Activated naive CD8-positive, alpha-beta T cell treated with anti-CD3 and anti-CD28 coated beads for 36 hours (primary cell): ENCODE results near the gene LCNL1. TPM values are rescaled to one million over a fixed set of nuclear protein-coding genes. Genes with fewer than 3 reads are reported as not detected.

Experiments
- DNase-seq: peaks from one replicate; pipeline ENCODE4 v3.0.0; 2021
- H3K27ac Mint-ChIP-seq: one replicate; pipeline ENCODE4 v1.8.0; 2022; ENCODE audit warnings: mild to moderate bottlenecking, moderate library complexity, mixed read lengths
- H3K27me3 Mint-ChIP-seq: one replicate; pipeline ENCODE4 v1.8.0; 2022; ENCODE audit warnings: mild to moderate bottlenecking, mixed read lengths
- H3K36me3 Mint-ChIP-seq: one replicate; pipeline ENCODE4 v1.8.0; 2021; ENCODE audit warnings: mild to moderate bottlenecking, mixed read lengths
- H3K4me1 Mint-ChIP-seq: one replicate; pipeline ENCODE4 v1.8.0; 2021; ENCODE audit warnings: mixed read lengths
- H3K4me3 Mint-ChIP-seq: one replicate; pipeline ENCODE4 v1.8.0; 2022; ENCODE audit warnings: mild to moderate bottlenecking, moderate library complexity, mixed read lengths
- H3K9me3 Mint-ChIP-seq: one replicate; pipeline ENCODE4 v1.8.0; 2022; ENCODE audit warnings: mixed read lengths
- total RNA-seq, 2 experiments: library from RNA; stranded (reverse); gene quantifications; one replicate each; pipeline ENCODE4 v1.2.3, GENCODE V29; 2021

The LCNL1 gene
- total RNA-seq, 2 experiments from 2014 or later: not detected

DNA sequence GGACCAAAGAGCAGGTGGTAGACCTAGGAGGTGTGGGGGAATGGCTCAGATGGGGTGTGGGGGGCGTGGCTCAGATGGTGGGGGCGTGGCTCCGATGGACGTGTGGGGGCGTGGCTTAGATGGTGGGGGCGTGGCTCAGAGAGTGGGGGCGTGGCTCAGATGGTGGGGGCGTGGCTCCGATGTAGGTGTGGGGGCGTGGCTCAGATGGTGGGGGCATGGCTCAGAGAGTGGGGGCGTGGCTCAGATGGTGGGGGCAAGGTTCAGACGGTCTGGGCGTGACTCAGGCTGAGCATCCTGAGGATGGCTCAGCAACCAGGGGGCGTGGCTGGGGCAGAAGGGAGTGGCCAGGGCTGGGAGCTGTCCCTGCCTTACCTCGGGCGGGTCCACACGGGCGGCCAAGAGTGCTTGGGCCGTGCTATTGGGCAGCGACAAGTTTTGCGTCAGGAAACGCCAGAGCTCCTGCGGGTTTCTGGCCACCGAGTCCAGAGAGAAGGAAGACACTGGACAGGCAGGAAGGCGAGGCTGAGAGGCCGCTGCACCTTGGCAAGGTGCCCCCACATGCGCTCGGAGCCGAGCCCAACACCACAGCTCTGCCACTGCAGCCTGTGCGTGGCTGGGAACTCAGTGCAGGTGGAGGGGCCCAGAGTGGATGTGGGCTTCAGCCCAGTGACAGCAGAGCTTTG, 39.3 kb downstream of the LCNL1 start:
- no peaks in the 10 kb centered on the region for H3K36me3 Mint-ChIP-seq
- H3K4me3 Mint-ChIP-seq: no peak overlapping the region
- no peaks in the 10 kb centered on the region for H3K27me3 Mint-ChIP-seq
- H3K9me3 Mint-ChIP-seq: no peaks in the 10 kb centered on the region
- peaks cover 2% of the 10 kb centered on the region for H3K4me1 Mint-ChIP-seq
- H3K27ac Mint-ChIP-seq: no peak overlapping the region
- peak; percentile 76 for DNase-seq

DNA sequence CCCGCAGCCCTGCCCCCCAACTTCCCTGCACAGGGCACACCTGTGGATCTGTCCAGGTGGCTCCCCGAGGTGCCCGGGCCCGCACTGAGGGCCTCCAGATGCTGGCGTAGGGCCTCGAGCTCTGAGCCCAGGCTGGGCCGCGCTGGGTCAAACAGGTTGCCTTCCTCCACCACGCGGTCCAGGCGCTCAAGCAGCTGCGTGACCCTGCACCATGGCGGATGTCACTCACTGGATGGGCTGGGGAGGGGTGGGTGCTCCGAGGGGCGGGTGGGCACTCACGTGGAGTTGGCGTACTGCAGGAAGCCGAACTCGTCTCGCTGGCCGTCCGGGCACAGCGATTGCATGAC, 39.8 kb downstream of the LCNL1 start:
- no peaks in the 10 kb centered on the region for H3K9me3 Mint-ChIP-seq
- H3K4me1 Mint-ChIP-seq: peaks cover 4% of the 10 kb centered on the region
- DNase-seq: no peak
- no peaks in the 10 kb centered on the region for H3K36me3 Mint-ChIP-seq
- no peak overlapping the region for H3K4me3 Mint-ChIP-seq
- no peak overlapping the region for H3K27ac Mint-ChIP-seq
- H3K27me3 Mint-ChIP-seq: no peaks in the 10 kb centered on the region

DNA sequence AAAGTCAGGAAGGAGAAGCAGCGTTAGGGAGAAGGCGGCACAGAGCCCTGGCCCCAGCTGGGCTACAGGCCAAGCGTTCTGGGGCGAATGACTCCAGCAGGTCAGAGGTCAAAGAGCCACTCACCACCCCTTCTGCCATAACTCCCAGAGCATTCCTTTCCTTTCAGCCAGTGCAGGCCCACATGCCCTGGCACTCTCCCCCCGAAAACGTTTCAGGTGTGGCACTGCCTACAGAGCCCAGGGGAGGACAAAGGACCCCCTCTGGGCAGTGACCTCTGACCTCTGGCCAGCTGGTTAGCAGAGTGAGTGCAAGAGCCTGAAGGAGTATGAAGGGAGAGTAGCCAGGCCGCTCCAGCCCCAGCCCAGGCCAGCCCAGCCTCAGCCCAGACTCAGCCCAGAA, 40.4 kb downstream of the LCNL1 start:
- Mint-ChIP-seq H3K9me3 (no peaks in the 10 kb centered on the region), H3K4me3 (no peak overlapping the region), H3K27ac (no peak overlapping the region), H3K4me1 (peaks cover 4% of the 10 kb centered on the region), H3K36me3 (no peaks in the 10 kb centered on the region), H3K27me3 (no peaks in the 10 kb centered on the region)
- no peak for DNase-seq

DNA sequence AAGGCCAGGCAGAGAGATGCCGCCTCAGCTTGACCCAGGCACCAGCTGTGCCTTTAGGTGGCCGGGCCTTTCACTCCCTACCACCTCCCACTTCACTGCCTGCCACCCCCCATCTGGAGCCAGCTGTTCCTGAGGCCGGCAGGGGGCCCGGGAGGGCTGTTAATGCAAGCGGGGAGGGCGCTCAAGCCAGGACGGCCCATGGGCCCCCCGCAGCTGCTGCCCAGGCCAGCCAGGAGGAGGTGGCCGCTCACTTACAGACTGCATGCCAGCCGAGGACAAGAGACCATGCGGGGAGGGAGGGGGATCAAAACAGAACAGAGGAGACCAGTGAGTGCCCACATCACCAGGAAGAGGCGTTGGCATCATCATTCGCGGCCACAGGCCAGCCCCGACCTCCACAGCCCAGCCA, 40.8 kb downstream of the LCNL1 start:
- Mint-ChIP-seq H3K36me3 (no peaks in the 10 kb centered on the region), H3K4me3 (no peak overlapping the region), H3K27me3 (no peaks in the 10 kb centered on the region), H3K27ac (no peak overlapping the region), H3K4me1 (peaks cover 4% of the 10 kb centered on the region), H3K9me3 (no peaks in the 10 kb centered on the region)
- no peak for DNase-seq

DNA sequence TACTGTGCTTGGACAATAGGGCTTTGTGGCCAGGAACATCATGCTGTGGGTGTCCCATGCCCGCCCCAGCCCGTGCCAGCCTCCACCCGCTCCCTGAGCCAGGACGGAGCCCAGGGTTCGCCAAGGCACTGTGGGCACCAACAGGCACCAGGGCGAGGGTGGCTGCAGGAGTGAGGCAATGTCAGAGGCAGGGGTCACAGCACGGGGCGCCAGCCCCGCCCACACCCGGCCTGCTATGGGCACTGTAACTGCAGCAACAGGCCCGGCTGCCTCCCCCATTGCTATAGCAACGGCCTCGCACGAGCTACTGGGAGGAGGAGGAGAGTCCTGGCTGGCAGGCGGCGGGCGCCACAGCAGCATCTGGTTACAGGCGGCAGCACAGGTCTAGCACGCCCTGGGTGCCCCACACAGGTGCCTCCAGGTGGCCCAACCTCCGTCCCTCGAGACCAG, 42.7 kb downstream of the LCNL1 start:
- no peak for DNase-seq
- peaks cover 20% of the 10 kb centered on the region for H3K4me1 Mint-ChIP-seq
- H3K9me3 Mint-ChIP-seq: no peaks in the 10 kb centered on the region
- no peak overlapping the region for H3K27ac Mint-ChIP-seq
- no peak overlapping the region for H3K4me3 Mint-ChIP-seq
- no peaks in the 10 kb centered on the region for H3K36me3 Mint-ChIP-seq
- H3K27me3 Mint-ChIP-seq: no peaks in the 10 kb centered on the region

DNA sequence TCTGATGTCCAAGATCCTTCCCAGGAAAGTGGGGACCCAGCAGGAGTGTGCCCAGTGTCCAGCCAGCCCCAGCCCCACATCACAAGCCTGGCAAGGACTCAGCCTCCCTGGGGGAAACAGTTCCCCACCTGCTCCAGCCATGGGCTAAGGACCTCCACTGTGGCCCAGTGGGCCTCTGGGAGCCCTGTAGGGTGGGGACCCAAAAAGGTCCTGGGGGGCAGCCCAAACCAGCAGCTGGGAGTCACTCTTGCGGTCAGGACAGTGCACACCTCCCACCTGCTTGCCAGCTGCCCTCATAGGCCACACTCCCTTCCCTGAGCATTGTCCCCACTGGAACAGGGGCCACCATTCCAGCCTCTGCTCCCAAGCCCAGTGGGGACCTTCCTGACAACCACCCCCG, 43.6 kb downstream of the LCNL1 start:
- H3K4me3 Mint-ChIP-seq: no peak overlapping the region
- no peaks in the 10 kb centered on the region for H3K27me3 Mint-ChIP-seq
- no peak overlapping the region for H3K27ac Mint-ChIP-seq
- no peaks in the 10 kb centered on the region for H3K36me3 Mint-ChIP-seq
- H3K4me1 Mint-ChIP-seq: peaks cover 24% of the 10 kb centered on the region
- no peaks in the 10 kb centered on the region for H3K9me3 Mint-ChIP-seq
- DNase-seq: no peak

DNA sequence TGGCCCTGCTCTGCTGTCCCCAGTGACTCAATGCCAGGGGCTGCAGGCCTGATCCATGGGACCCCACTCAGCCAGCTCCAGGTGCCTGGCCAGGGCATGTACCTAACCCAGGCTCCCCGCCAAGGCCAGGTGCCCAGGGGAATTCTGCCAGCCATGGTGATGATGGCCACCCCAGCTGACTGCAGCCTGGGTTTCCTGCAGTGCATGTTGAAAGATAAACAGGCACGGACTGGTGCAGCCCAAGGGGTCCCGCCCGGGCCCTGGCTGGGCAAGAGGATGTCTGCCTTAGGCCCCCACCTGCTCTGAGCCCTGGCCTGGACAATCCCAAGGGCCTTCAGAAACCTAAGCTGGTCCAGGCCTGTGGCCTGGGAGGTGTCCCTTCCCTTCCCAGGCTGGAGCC, 44.0 kb downstream of the LCNL1 start:
- Mint-ChIP-seq H3K4me1 (peaks cover 25% of the 10 kb centered on the region), H3K27me3 (no peaks in the 10 kb centered on the region), H3K9me3 (no peaks in the 10 kb centered on the region), H3K36me3 (no peaks in the 10 kb centered on the region), H3K27ac (no peak overlapping the region), H3K4me3 (peak overlapping the region; percentile 68)
- DNase-seq: no peak

DNA sequence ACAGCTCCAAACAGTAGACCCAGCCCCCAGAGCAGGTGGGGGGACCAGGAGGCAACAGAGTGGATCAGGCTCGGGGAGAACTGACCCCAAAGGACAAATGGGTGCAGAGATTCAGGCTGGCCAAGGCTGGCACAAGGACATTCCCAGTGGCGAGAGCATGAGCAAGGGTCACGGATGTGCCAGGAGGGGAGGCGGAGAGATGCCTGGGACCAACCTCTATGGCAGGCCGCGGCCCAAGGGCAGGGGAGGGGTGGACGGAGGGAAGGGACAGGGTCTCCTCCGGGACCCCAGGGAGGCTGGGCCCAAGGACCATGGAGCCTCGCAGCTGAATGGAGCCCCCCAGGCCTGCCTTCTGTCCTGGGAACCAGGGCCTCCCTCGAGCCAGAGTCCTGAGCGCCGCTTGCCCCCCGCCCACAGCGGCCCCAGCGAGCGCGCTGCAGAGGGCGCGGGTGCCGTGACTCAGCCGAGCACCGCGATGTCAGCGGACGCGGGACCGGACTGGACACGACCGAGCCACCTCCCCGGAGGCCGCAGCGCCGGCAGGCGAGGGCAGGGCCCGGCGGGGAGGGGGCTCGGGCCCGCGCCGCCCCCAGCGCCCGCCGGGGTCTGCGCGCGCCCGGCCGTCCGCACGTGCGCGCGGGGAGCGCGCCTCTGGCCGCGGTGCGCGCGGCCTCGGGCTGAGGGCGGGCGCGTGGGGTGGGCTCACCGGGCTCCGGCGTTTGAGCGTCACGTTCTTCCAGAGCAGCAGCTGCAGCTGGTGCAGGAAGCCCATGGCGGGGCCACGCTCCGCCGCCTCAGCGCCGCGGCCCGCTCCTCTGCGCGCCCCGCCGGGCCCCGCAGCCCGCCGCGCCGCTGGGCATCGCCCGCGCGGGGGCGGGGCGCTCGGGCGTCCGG, 44.8 kb downstream of the LCNL1 start, which contains the start of gene ABCA2:
Gene ABCA2, minus strand, starts transcription at position 869 of the 894 bp plus-strand sequence. Its CDS starts 97 bp downstream, at position 772.
- DNase-seq: no peak
- Mint-ChIP-seq H3K9me3 (no peaks in the 10 kb centered on the region), H3K4me3 (peak within 1 kb of the TSS; percentile 68), H3K27ac (no peak within 1 kb of the TSS), H3K27me3 (no peaks in the 10 kb centered on the region), H3K4me1 (peaks cover 28% of the 10 kb centered on the region), H3K36me3 (no peaks in the 10 kb centered on the region)

DNA sequence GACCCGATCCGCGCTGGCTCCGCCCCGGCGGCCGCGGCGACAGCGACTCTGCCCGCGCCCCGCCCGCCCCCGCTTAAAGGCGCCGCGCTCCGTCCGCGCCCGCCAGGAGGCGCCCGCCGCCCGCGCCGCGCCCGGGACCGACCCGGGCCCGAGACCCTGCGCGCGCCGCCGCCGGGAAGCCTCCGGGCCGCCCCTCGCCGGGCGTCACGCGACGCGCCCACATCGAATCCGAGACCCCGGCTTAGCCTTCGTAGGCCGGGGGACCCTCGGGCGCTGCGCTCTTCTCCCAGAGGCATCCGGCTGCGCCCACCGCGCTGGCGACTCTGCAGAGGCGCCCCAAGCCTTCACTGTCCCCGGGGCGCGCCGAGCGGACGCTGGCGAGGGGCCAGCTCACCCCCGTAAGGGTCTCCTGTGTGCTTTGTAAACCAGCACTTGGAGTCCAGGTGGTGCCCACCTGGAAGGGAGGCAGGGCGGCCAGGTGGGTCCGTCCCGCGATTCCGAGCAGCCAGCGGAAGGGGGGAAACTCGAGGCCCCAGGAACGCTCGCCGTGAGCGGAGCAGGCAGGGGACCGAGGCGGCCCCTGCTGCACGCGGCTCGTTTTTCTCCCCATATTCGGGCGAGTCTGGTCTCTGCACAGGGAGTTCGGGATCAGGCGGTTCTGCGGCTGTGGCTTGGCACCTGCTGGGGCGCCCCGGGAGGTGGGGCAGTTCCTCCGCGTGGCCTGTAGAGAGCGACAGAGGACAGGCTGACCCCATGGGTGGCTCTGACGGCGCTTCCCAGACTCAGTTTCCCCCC, 45.7 kb downstream of the LCNL1 start:
- no peaks in the 10 kb centered on the region for H3K27me3 Mint-ChIP-seq
- peak; percentile 79 for DNase-seq
- peaks cover 28% of the 10 kb centered on the region for H3K4me1 Mint-ChIP-seq
- no peak overlapping the region for H3K27ac Mint-ChIP-seq
- no peaks in the 10 kb centered on the region for H3K9me3 Mint-ChIP-seq
- no peaks in the 10 kb centered on the region for H3K36me3 Mint-ChIP-seq
- H3K4me3 Mint-ChIP-seq: peak overlapping the region; percentile 53

DNA sequence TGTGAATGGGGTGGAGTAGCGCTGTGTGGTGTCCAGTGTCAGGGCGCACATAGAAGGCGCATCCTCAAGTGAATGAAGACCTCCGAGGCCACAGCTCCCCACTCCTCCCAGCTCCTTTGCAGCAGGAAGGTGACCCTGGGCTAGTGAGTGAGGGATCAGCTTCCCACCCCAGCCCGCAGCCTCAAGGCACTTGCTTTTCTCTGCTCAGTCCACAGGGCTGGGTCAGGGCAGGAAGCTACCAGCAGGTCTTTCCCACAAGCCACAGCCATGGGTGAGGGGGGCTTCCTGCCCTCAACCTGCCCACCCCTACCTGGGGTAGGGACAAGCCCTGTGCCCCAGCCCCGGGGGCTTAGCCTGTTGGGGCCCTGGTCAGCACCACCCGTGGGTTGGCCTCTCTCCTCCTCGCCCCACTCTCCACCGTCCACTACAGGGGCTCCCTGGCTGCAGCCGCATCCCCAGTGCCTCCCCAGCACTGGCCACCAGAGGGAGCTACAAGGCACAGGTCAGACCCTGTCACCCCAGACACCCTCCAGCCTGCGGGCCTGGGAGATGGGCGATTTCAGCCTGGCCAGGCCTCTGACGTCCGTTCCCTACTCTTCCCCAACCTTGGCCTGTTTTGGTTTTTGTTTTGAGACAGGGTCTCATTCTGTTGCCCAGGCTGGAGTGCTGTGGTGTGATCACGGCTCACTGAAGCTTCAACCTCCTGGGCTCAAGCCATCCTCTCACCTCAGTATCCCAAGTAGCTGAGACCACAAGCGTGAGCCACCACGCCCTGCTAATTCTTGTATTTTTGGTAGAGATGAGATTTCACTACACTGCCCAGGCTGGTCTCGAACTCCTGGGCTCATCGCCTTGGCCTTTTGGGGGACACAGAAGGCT, 46.5 kb downstream of the LCNL1 start:
- Mint-ChIP-seq H3K36me3 (no peaks in the 10 kb centered on the region), H3K27me3 (no peaks in the 10 kb centered on the region), H3K9me3 (no peaks in the 10 kb centered on the region), H3K4me3 (peak overlapping the region; percentile 53), H3K27ac (no peak overlapping the region), H3K4me1 (peaks cover 32% of the 10 kb centered on the region)
- DNase-seq: peak; percentile 70

DNA sequence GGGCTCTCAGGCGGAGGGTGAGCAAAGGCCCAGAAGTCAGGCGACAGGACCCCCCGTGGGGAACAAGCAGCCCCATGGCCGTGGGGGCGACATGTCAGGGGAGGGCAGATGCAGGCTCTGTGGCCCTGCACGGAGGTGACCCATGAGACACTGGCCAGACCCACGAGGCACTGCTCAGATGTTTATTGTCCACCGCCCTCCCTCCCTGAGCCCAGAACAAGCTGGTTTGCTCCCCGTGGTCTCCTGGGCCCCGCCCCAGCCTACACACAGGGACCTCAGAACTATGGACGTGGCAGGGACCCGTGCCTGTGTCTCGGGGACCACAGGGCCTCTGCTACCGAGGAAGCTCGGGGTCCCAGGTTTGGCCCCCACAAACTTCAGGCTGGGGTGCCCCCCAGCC, 47.2 kb downstream of the LCNL1 start:
- H3K27ac Mint-ChIP-seq: no peak overlapping the region
- no peaks in the 10 kb centered on the region for H3K36me3 Mint-ChIP-seq
- H3K9me3 Mint-ChIP-seq: no peaks in the 10 kb centered on the region
- no peak for DNase-seq
- no peak overlapping the region for H3K4me3 Mint-ChIP-seq
- no peaks in the 10 kb centered on the region for H3K27me3 Mint-ChIP-seq
- peaks cover 39% of the 10 kb centered on the region for H3K4me1 Mint-ChIP-seq

DNA sequence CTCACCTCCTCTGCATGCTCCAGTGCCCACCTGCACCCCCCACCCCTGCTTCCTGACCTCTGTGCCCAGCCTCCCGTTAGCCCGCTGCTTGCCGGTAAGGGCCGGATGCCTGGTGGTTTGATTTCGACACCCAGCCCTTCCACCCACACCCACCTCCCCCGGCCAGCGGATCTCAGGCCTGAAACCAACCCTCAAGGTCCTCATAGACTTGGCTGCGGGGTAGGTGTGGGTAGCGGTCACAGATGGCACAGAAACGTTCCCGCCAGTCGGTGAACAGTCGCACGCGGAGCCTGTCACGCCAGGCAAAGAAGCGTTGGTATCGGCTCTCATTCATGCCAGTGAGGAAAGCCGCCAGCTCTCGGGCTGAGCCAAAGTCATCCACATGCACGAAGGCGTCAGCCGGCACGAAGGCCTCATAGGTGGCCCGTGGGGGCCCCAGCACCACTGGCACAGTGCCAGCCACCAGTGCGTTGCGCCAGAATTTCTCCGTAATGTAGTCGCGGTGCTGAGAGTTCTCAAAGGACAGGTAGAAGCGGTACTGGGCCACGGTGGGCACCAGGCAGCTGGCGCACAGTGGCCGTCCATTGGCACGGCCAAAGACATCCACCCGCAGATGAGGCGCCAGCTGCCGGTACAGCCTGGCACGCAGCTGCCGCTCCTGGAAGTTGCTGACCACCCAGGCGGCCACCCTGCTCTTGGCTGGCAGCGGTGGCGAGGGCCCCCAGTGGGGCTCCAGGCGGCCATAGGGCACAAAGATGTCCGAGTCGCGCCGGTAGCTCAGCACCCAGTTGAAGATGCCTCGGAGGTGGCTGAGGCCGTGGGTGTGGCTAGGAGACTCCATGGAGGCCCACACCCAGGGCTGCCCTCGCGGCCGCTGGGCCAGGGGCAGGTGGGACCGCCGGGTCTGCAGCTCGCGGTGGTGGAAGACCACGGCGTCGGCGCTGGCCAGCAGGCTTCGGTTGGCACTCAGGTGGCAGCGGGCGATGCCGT, 48.0 kb downstream of the LCNL1 start:
- no peaks in the 10 kb centered on the region for H3K9me3 Mint-ChIP-seq
- DNase-seq: peak; percentile 47
- no peak overlapping the region for H3K27ac Mint-ChIP-seq
- H3K4me3 Mint-ChIP-seq: no peak overlapping the region
- peaks cover 40% of the 10 kb centered on the region for H3K4me1 Mint-ChIP-seq
- no peaks in the 10 kb centered on the region for H3K36me3 Mint-ChIP-seq
- no peaks in the 10 kb centered on the region for H3K27me3 Mint-ChIP-seq

DNA sequence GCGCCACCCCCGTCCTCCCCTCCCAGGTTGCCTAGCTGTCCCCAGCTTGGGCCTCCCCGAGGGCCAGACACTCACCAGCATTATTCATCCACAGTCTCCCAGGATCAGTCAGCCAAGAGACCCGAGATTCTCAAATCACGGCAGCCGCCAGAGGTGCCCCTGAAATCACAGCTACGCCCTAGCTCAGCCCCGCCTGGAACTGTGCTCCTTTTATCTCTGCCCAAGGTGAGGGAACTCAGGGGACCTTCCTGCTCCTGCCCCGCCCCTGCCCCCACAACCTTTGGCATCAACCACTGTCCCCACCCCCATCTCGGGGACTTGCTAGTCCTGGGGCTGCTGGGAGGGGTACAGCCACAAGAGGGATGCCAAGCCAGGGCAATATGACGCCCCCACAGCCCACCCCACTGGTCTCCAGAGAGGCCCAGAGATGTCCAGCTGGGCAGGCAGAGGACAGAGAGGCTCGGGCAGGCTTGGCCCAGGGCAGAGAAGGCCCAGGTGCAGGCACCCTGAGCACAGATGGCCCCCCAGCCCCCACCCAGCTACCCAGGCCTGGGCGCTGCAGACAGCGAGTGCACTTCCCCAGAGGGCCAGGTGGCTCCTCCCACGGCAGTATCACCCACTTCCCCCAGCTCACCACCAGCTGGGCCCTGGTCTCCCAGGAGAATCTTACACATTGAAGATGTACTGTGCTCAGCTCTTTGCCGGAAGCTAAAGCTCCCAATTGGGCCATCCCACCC, 49.3 kb downstream of the LCNL1 start, which contains the start of gene FUT7:
Gene FUT7, minus strand, starts transcription at position 185 of the 737 bp plus-strand sequence. Its CDS starts 97 bp downstream, at position 88.
- Mint-ChIP-seq H3K9me3 (no peaks in the 10 kb centered on the region), H3K36me3 (no peaks in the 10 kb centered on the region), H3K4me3 (no peak within 1 kb of the TSS), H3K4me1 (peaks cover 37% of the 10 kb centered on the region), H3K27me3 (no peaks in the 10 kb centered on the region), H3K27ac (no peak within 1 kb of the TSS)
- no peak for DNase-seq
